GM20000 (cell line): ENCODE results near the gene FHIP1B.
"Not testable (repeated sequence)": the region's sequence is repeated elsewhere in the genome, so short reads cannot be mapped to it uniquely, and the experiment has no call there.

Experiments
- DNase-seq: peaks from one replicate; pipeline ENCODE4 v3.0.0; 2012; ENCODE audit warnings: low spot score
- CTCF ChIP-seq: IDR thresholded peaks from 2 replicates; pipeline ENCODE4 v1.5.1; 2012; ENCODE audit warnings: mild to moderate bottlenecking, control low read depth; ENCODE audit errors: extremely low read depth, missing control alignments

The FHIP1B gene

GRCh38 chr11:6234387-6235107 is at the start of gene FHIP1B:
Gene FHIP1B, minus strand, starts transcription at chr11:6234636. Its CDS starts 10,120 bp downstream, at chr11:6224516.
- TF ChIP-seq CTCF: no peak

GRCh38 chr11:6283453-6284023 is 49.1 kb upstream of the FHIP1B start:
- DNase-seq: no peak
- TF ChIP-seq CTCF: no peak

More at GRCh38 chr11:6234387-6235107, at the start of gene FHIP1B:
- peak; percentile 97 for DNase-seq

- not testable (repeated sequence) for DNase-seq
Measured at GRCh38 chr11:6280809-6281208, 46.4 kb upstream of the FHIP1B start.

GRCh38 chr11:6273188-6273587 is 38.8 kb upstream of the FHIP1B start:
- DNase-seq: no peak
- no peak for TF ChIP-seq CTCF

- TF ChIP-seq CTCF: no peak
- DNase-seq: no peak
Measured at GRCh38 chr11:6271598-6271997, 37.2 kb upstream of the FHIP1B start.

- no peak for DNase-seq
- TF ChIP-seq CTCF: no peak
Measured at GRCh38 chr11:6270584-6271246, 36.3 kb upstream of the FHIP1B start.

- TF ChIP-seq CTCF: no peak
- DNase-seq: no peak
Measured at GRCh38 chr11:6269994-6270393, 35.6 kb upstream of the FHIP1B start.
